ENCODE data around the gene TMEM178B.

- TF ChIP-seq, protein P1, sequence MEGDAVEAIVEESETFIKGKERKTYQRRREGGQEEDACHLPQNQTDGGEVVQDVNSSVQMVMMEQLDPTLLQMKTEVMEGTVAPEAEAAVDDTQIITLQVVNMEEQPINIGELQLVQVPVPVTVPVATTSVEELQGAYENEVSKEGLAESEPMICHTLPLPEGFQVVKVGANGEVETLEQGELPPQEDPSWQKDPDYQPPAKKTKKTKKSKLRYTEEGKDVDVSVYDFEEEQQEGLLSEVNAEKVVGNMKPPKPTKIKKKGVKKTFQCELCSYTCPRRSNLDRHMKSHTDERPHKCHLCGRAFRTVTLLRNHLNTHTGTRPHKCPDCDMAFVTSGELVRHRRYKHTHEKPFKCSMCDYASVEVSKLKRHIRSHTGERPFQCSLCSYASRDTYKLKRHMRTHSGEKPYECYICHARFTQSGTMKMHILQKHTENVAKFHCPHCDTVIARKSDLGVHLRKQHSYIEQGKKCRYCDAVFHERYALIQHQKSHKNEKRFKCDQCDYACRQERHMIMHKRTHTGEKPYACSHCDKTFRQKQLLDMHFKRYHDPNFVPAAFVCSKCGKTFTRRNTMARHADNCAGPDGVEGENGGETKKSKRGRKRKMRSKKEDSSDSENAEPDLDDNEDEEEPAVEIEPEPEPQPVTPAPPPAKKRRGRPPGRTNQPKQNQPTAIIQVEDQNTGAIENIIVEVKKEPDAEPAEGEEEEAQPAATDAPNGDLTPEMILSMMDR (IDR thresholded peaks at IDR 0.05 in 2 of 3, conservative IDR thresholded peaks at IDR 0.05 in 1 of 3; ENCODE audit: control insufficient read depth in 2 of 3, extremely low read depth in 1 of 3, insufficient read depth in 1 of 3, low read depth in 3 of 3, low read length in 3 of 3): no peak
- TF ChIP-seq ZNF384 (IDR thresholded peaks at IDR 0.05; ENCODE audit: borderline replicate concordance, low read depth, low read length) (no peak), PKNOX1 (IDR thresholded peaks at IDR 0.05) (no peak), NFXL1 (IDR thresholded peaks at IDR 0.05; ENCODE audit: borderline replicate concordance) (no peak)
These were observed 1.9 kb upstream of the TMEM178B start for GRCh38 chr7:141071855-141072547.

Measured in GM12878 (cell line).